Lung (tissue), 12 donors: Measurements from ENCODE around the gene FNDC5. TPM values are rescaled to one million over a fixed set of nuclear protein-coding genes. Genes with fewer than 3 reads are reported as not detected.

Experiments used
- ATAC-seq: fragments of 200-7000 bp; cut with Tn5 transposase; one replicate; pipeline ENCODE4 v1.9.1; 2020; ENCODE audit warnings: moderate number of reproducible peaks; ENCODE audit not compliant: insufficient read depth, low FRiP score
- DNase-seq, 3 donors: peaks; one replicate each; pipeline ENCODE4 v3.0.0-alpha.2; 2013 to 2017
- H3K27ac ChIP-seq, 2 donors: one replicate each; pipeline ENCODE4 v1.5.1; 2013; ENCODE audit warnings: mild to moderate bottlenecking in 2 of 2, moderate library complexity in 2 of 2, control low read depth in 1 of 2, inconsistent platforms in 1 of 2, low read depth in 1 of 2, low read length in 1 of 2
- H3K27me3 ChIP-seq, 3 donors: one replicate each; pipeline ENCODE4 v1.5.1; 2013; ENCODE audit warnings: low read length in 2 of 3; ENCODE audit not compliant: control insufficient read depth in 3 of 3, insufficient read depth in 3 of 3
- H3K36me3 ChIP-seq, 4 donors: one replicate each; pipeline ENCODE4 v1.5.1; 2013; ENCODE audit warnings: low read length in 4 of 4, mild to moderate bottlenecking in 1 of 4, moderate library complexity in 1 of 4; ENCODE audit not compliant: control insufficient read depth in 4 of 4, insufficient read depth in 4 of 4
- H3K4me1 ChIP-seq, 5 donors: one replicate each; pipeline ENCODE4 v1.5.1; 2013; ENCODE audit warnings: low read length in 5 of 5, mild to moderate bottlenecking in 2 of 5, moderate library complexity in 1 of 5; ENCODE audit not compliant: control insufficient read depth in 5 of 5, insufficient read depth in 5 of 5
- H3K4me3 ChIP-seq: one replicate; pipeline ENCODE4 v1.5.1; 2013; ENCODE audit warnings: mild to moderate bottlenecking, control low read depth, moderate library complexity
- H3K9ac ChIP-seq, 2 donors: one replicate each; pipeline ENCODE4 v1.5.1; 2013; ENCODE audit warnings: low read length in 2 of 2, control low read depth in 1 of 2; ENCODE audit not compliant: insufficient read depth in 1 of 2
- H3K9me3 ChIP-seq, 4 donors: one replicate each; pipeline ENCODE4 v1.5.1; 2013; ENCODE audit warnings: low read length in 3 of 4, mild to moderate bottlenecking in 1 of 4, moderate library complexity in 1 of 4; ENCODE audit not compliant: control insufficient read depth in 4 of 4, insufficient read depth in 3 of 4
- WGBS, 2 donors: extraction: QIAGEN DNeasy Blood & Tissue Kit; methylation state at CpG; one replicate each; pipeline ENCODE4 v1.1.7; 2013; 5-methylcytosine and 5-hydroxymethylcytosine counted together
- polyA plus RNA-seq, 2 donors: library from polyadenylated mRNA; stranded (reverse); fragments of 200-250 nt; gene quantifications; one replicate each; pipeline ENCODE4 v1.2.1, GENCODE V29; 2013
- total RNA-seq, 2 donors: library from RNA; depleted of rRNA in 1 of 2; stranded (reverse); fragments of >200 nt in 1 of 2; gene quantifications; one replicate each; pipeline ENCODE4 v1.2.1, GENCODE V29; 2014 to 2021
- TF ChIP-seq, protein P1 (sequence below): IDR thresholded peaks from 2 replicates; pipeline ENCODE4 v1.5.1; 2012; ENCODE audit warnings: mild to moderate bottlenecking; ENCODE audit errors: control extremely low read depth, extremely low read depth
- donor health status: control.
- donor health status: control.
- donor health status: Bipolar disorder and iron deficiency.
- donor health status: healthy.
- donor health status: DM: yes; HTN: yes; CAD: no.

FNDC5 gene
- total and polyA plus RNA-seq, 4 donors: 0.10 to 5.3 (median 0.25) TPM

DNA sequence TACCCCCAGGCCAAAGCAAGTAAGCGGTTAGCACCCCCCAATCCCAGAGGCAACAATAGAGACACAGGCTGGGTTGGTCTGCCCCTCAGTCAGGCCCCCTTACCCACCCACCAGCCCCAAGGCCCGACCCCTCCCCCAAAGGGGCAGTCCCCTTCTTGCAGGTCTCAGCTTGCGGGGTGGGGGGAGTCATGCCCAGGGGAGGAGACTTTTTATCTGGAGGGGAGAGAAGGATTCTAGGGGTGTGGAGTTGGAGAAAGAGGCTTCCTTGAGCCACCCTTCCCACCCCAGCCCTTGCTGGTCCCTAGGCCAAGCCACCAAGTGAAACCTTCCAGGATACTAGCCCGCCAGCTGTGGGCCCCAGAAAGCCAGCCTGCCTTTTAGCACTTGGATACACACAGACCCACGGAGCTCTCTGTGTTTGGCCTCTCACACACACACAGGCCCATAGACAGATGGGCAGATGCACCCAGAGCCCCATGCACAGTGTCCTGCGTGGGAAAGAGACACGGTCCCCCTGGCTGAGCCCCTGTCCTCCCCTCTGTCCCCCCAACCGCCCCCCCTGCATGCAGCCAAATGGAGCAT, 23.4 kb upstream of the FNDC5 start:
- TF ChIP-seq, protein P1, sequence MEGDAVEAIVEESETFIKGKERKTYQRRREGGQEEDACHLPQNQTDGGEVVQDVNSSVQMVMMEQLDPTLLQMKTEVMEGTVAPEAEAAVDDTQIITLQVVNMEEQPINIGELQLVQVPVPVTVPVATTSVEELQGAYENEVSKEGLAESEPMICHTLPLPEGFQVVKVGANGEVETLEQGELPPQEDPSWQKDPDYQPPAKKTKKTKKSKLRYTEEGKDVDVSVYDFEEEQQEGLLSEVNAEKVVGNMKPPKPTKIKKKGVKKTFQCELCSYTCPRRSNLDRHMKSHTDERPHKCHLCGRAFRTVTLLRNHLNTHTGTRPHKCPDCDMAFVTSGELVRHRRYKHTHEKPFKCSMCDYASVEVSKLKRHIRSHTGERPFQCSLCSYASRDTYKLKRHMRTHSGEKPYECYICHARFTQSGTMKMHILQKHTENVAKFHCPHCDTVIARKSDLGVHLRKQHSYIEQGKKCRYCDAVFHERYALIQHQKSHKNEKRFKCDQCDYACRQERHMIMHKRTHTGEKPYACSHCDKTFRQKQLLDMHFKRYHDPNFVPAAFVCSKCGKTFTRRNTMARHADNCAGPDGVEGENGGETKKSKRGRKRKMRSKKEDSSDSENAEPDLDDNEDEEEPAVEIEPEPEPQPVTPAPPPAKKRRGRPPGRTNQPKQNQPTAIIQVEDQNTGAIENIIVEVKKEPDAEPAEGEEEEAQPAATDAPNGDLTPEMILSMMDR: no peak
- ATAC-seq (no peak), DNase-seq (no peak)
- Histone ChIP-seq H3K4me3 (no peak overlapping the region), H3K4me1 (peaks cover 0 to 12% (median 3%) of the 10 kb centered on the region in 5 donors), H3K9me3 (peaks cover 0 to 3% (median 0%) of the 10 kb centered on the region in 4 donors), H3K36me3 (no peaks in the 10 kb centered on the region), H3K27ac (no peak overlapping the region), H3K27me3 (peaks cover 3 to 11% (median 8%) of the 10 kb centered on the region in 3 donors), H3K9ac (no peak overlapping the region)
- 67 to 73% methylated on average over 8 of the region's 8 CpGs for WGBS, 2 donors

- Histone ChIP-seq H3K9me3 (peaks cover 0 to 6% (median 0%) of the 10 kb centered on the region in 4 donors), H3K27me3 (peaks cover 3 to 11% (median 8%) of the 10 kb centered on the region in 3 donors), H3K27ac (no peak overlapping the region), H3K9ac (no peak overlapping the region), H3K36me3 (no peaks in the 10 kb centered on the region), H3K4me1 (peaks cover 0 to 12% (median 3%) of the 10 kb centered on the region in 5 donors), H3K4me3 (no peak overlapping the region)
- WGBS, 2 donors: 3% methylated on average over 58 of the region's 58 CpGs
- ATAC-seq: peak; percentile 32
- TF ChIP-seq, protein P1: no peak
- DNase-seq: peak; percentile 53 to 54 (median 54)
Measured at GRCh38 chr1:32893198-32894018, 22.7 kb upstream of the FNDC5 start.

GRCh38 chr1:32892368-32893197, 21.9 kb upstream of the FNDC5 start:
- peaks cover 6 to 13% (median 8%) of the 10 kb centered on the region in 3 donors for H3K27me3 ChIP-seq
- no peaks in the 10 kb centered on the region for H3K36me3 ChIP-seq
- no peak overlapping the region for H3K27ac ChIP-seq
- no peak overlapping the region for H3K4me3 ChIP-seq
- peaks cover 0 to 12% (median 3%) of the 10 kb centered on the region in 5 donors for H3K4me1 ChIP-seq
- H3K9me3 ChIP-seq: peaks cover 0 to 6% (median 0%) of the 10 kb centered on the region in 4 donors
- H3K9ac ChIP-seq: no peak overlapping the region
- ATAC-seq (peak; percentile 22), DNase-seq (peak in 1 of 3 donors; percentile 52)
- TF ChIP-seq, protein P1: peak; percentile 3
- WGBS, 2 donors: 19 to 29% methylated on average over 33 to 49 of the region's 49 CpGs
